ACC112 (cell line): ENCODE results near the gene PSMC2.
A peak's percentile ranks its signal among the peaks of the same experiment; 100 is the strongest.

Source experiments
- H2AFZ ChIP-seq: fragments of 200-600 bp; sonication (generic); one replicate; pipeline ENCODE4 v1.6.0; 2017; ENCODE audit warnings: antibody characterized with exemption, low read length; ENCODE audit not compliant: unreplicated experiment
- H3K27ac ChIP-seq: fragments of 200-600 bp; sonication (generic); 2 replicates; pipeline ENCODE4 v1.5.1; 2014; ENCODE audit warnings: low read depth, mild to moderate bottlenecking, antibody characterized with exemption, low read length, moderate library complexity
- H3K27me3 ChIP-seq: fragments of 200-600 bp; sonication (generic); 2 replicates; pipeline ENCODE4 v1.6.1; 2014; ENCODE audit warnings: mild to moderate bottlenecking, antibody characterized with exemption, low read length, moderate library complexity, mixed read lengths; ENCODE audit not compliant: insufficient read depth
- H3K36me3 ChIP-seq: fragments of 200-600 bp; sonication (generic); 2 replicates; pipeline ENCODE4 v1.6.1; 2016; ENCODE audit warnings: mild to moderate bottlenecking, antibody characterized with exemption, low read length, moderate library complexity, mixed read lengths; ENCODE audit not compliant: insufficient read depth
- H3K4me1 ChIP-seq: fragments of 200-600 bp; sonication (generic); one replicate; pipeline ENCODE4 v1.6.1; 2016; ENCODE audit warnings: low read length, mixed read lengths; ENCODE audit not compliant: insufficient read depth, unreplicated experiment, control insufficient read depth
- H3K4me3 ChIP-seq: fragments of 200-600 bp; sonication (generic); 2 replicates; pipeline ENCODE4 v1.5.1; 2014; ENCODE audit warnings: mild to moderate bottlenecking, low read depth, low read length
- H3K79me2 ChIP-seq: fragments of 200-600 bp; sonication (generic); one replicate; pipeline ENCODE4 v1.6.0; 2016; ENCODE audit warnings: low read length; ENCODE audit not compliant: control insufficient read depth, unreplicated experiment, insufficient read depth

The PSMC2 gene

DNA sequence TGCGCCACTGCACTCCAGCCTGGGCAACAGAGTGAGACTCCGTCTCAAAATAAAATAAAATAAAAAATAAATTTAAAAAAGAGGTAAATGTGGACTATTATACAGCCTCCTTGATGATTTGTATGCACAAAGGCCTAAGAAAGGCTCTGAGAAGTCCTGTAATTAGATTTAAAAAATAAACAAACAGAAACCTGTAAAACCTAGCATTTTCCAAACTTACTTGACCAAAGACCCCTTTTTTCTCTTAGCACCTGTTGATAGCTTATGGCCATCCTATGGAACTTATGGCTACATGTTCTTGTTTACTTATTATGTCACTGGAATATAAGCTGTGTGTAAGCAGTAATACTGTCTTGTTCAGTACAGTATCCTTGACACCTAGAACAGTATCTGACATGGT lies 8.6 kb upstream of the PSMC2 start:
- H3K79me2 ChIP-seq, result peaks cover 62% of the 10 kb centered on the region
- no peak overlapping the region for H3K27ac ChIP-seq
- peaks cover 15% of the 10 kb centered on the region for H3K4me1 ChIP-seq
- no peak overlapping the region for H3K4me3 ChIP-seq
- H3K27me3 ChIP-seq, result no peaks in the 10 kb centered on the region
- H3K36me3 ChIP-seq, result peaks cover 26% of the 10 kb centered on the region
- H2AFZ ChIP-seq, result no peak overlapping the region

DNA sequence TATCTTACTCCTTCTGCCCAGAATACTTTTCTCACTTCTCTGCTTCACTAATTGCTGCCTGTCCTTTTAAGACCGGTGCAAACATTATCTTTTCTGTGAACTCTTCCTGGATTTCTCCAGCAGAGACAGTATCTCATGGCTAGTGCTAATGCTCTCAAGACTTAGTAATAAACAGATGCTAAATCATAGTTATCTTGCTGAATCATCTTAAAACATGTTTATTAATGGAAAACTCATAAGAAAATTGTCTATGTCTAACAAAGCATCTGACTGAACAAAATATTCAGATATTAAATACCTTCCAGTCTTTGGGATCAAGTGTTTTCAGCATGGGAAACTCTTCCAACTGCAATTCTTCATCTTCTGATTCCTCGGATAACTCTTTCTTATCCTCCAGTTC lies 6.0 kb upstream of the PSMC2 start:
- Histone ChIP-seq H3K79me2 (peaks cover 69% of the 10 kb centered on the region), H3K27ac (no peak overlapping the region), H3K27me3 (no peaks in the 10 kb centered on the region), H2AFZ (no peak overlapping the region), H3K4me1 (peaks cover 16% of the 10 kb centered on the region), H3K36me3 (peaks cover 22% of the 10 kb centered on the region), H3K4me3 (peak overlapping the region; percentile 27; the same call in 1 of the 2 replicates)

DNA sequence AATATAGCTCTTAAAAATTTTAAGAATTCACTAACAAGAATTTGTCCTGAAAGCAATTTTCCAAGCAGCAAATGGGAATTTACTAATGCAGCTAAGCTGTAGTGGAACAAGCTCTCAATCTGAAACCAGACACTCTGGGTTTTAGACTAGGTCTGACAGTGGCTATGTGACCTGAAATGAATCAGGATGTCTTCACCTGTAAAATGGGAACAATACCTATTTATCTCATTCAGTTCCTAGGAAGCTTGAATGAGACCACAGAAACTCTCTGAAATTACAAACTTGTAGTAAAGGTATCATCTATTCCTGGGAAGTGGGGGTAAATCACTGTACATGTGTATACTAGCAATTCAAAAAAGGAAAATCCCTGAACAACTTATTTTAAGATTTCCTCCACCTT lies 4.1 kb upstream of the PSMC2 start:
- H3K4me1 ChIP-seq, result peaks cover 24% of the 10 kb centered on the region
- peak overlapping the region; percentile 92 for H3K4me3 ChIP-seq
- no peak overlapping the region for H2AFZ ChIP-seq
- no peak overlapping the region for H3K27ac ChIP-seq
- H3K36me3 ChIP-seq, result peaks cover 15% of the 10 kb centered on the region
- peaks cover 71% of the 10 kb centered on the region for H3K79me2 ChIP-seq
- H3K27me3 ChIP-seq, result no peaks in the 10 kb centered on the region

DNA sequence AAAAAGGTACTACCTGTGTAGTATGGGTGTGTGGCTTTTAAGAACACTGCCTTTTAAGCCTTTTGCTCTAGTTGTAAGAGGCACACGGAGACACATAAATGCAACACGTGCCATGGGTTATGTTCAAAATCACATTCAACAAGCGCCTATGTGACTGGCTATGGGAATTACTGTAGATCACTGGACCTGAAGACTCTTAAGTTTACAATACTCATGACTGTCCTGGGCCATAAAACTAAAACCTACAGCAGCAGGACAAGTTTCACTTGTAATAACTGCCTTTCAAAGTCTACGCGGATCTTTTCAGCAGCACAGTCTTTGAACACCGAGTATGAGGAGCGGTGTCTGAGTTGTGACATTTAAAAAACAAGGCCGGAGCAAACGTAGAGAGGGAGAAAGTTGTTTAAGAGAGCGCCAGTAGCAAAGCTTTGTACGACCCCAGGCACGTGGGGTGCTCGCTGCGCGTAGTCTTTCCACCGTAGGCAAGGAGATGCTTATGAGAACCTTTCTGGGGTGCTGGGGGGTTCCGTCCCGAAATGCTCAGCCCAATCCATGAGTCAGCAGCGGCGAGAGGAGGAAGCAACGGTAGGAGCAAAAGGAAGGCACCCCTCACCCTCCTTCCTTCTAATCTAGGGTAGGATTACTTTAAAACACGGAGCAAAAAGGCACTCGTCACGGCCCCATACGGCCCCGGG lies 3.5 kb upstream of the PSMC2 start:
- Histone ChIP-seq H3K79me2 (peaks cover 75% of the 10 kb centered on the region), H3K27me3 (no peaks in the 10 kb centered on the region), H2AFZ (peak overlapping the region; percentile 100), H3K36me3 (peaks cover 15% of the 10 kb centered on the region), H3K4me3 (peak overlapping the region; percentile 92), H3K27ac (peak overlapping the region; percentile 71), H3K4me1 (peaks cover 24% of the 10 kb centered on the region)

DNA sequence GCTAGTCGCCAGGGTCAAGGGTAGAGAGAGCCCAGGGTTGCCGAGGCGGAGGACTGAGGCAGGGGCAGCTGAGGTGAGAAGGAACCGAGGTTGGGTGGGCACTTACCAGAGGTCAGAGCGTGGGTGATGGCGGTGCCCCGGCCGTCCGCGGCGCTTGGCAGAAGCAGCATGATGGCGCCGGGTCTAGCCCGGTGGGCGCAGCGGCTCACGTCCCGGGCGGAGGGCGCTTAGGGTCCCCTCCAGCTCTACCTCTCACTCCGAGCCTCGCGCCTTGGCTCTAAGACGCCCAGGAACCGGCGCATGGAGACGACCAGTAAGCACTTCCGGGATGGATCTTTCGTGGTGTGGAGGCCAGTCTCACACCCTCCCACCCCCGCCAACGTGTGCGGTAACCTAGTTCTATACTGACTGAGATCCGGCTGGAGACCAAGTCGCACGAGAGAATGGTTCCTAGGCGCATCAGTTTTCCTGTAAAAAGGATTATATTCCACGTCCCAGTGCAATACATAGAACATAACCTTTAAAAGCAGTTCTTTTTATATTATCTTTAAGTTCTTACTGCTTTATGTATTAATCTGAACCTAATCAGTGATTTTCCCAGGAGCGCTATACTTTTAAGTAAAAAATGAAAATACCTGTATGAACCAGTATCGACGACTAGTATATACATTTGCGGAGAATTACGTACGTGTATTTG lies 2.8 kb upstream of the PSMC2 start, which contains the start of gene DNAJC2:
Gene DNAJC2, minus strand, starts transcription at position 315 of the 697 bp plus-strand sequence. Its CDS starts 145 bp downstream, at position 170.
- H3K4me1 ChIP-seq, result peaks cover 31% of the 10 kb centered on the region
- H2AFZ ChIP-seq, result peak within 1 kb of the TSS; percentile 100

DNA sequence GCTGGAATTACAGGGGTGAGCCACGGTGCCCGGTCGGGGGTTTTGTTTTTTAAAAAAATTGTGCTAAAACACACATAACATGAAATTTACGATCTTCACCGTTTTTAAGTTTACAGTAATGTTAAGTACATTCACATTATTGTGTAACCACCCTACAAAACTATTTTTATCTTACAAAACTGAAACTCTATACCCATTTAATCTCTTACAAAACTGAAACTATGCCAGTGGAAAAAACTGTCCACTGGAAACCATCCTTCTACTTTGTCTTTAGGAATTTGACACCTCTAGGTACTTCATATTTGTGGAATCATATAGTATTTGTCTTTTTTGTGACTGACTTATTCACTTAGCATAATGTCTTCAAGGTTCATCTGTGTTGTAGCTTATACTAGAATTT lies 1.0 kb upstream of the PSMC2 start:
- H3K36me3 ChIP-seq, result peaks cover 7% of the 10 kb centered on the region
- H3K79me2 ChIP-seq, result peaks cover 80% of the 10 kb centered on the region
- H3K4me1 ChIP-seq, result peaks cover 33% of the 10 kb centered on the region
- peak overlapping the region; percentile 96 for H3K4me3 ChIP-seq
- H3K27me3 ChIP-seq, result no peaks in the 10 kb centered on the region
- H2AFZ ChIP-seq, result peak overlapping the region; percentile 91
- H3K27ac ChIP-seq, result no peak overlapping the region

More for the DNA sequence above, 2.8 kb upstream of the PSMC2 start, which contains the start of gene DNAJC2:
- H3K27me3 ChIP-seq, result no peaks in the 10 kb centered on the region
- H3K79me2 ChIP-seq, result peaks cover 77% of the 10 kb centered on the region
- H3K36me3 ChIP-seq, result peaks cover 15% of the 10 kb centered on the region
- peak within 1 kb of the TSS; percentile 71 for H3K27ac ChIP-seq
- H3K4me3 ChIP-seq, result peak within 1 kb of the TSS; percentile 92

DNA sequence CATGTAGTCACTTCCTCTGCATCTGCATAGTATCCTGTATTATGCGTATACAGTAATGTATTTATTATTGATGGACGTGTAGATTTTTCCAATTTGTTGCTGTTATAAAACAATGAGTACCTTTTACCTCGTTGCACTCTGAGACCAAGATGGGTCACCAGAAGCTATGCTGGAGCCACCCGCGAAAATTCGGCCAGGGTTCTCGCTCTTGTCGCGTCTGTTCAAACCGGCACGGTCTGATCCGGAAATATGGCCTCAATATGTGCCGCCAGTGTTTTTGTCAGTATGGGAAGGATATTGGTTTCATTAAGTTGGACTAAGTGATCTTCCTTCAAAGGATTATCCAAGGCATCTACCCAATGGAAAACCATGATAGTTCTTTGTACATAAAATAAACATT lies 1.0 kb downstream of the PSMC2 start:
- Histone ChIP-seq H3K79me2 (peaks cover 80% of the 10 kb centered on the region), H3K36me3 (peaks cover 8% of the 10 kb centered on the region; the same call in 1 of the 2 replicates), H3K4me3 (peak overlapping the region; percentile 96), H3K27ac (no peak overlapping the region), H3K4me1 (peaks cover 22% of the 10 kb centered on the region), H3K27me3 (no peaks in the 10 kb centered on the region), H2AFZ (no peak overlapping the region)

DNA sequence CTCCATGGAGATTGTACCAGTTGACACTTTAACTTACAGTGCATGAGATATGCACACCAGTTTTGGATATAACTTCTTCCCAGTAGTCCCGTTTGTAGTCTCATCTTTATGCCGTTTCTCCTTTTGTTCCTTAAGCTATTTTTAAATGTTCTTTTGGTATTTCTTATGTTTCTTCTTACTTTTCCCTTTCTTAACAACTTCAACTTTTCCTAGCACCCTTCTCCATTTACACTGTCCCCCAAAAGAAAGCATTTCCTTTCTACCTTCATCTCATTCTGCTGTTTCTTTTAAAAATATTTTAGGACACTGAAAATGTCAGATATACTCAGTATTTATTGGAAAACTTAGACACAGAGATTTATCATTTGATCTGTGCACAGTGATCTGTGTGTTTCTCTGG lies 1.5 kb downstream of the PSMC2 start:
- no peaks in the 10 kb centered on the region for H3K27me3 ChIP-seq
- H3K4me1 ChIP-seq, result peaks cover 21% of the 10 kb centered on the region
- H2AFZ ChIP-seq, result no peak overlapping the region
- H3K79me2 ChIP-seq, result peaks cover 76% of the 10 kb centered on the region
- H3K4me3 ChIP-seq, result peak overlapping the region; percentile 96
- peaks cover 8% of the 10 kb centered on the region; the same call in 1 of the 2 replicates for H3K36me3 ChIP-seq
- no peak overlapping the region for H3K27ac ChIP-seq

DNA sequence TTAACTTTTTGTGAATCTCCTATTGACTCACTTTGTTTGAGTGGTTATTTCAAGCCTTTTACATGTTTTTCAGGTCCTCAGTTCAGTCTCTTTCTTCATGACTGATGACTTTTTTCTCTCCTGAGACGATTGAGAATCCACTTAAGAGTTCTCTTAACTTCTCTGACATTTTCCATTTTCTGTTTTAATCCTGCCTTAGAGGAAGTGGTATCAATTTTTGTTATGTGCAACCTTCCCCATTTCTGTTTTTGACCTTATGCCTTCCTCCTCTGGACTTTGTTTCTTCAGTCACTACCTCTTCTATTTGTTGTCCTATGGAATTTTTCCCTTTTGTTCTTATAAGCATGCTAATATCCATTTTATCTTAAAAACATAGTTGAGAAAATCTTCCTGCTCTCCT lies 2.4 kb downstream of the PSMC2 start:
- peak overlapping the region; percentile 96 for H3K4me3 ChIP-seq
- H2AFZ ChIP-seq, result no peak overlapping the region
- H3K36me3 ChIP-seq, result peaks cover 8% of the 10 kb centered on the region; the same call in 1 of the 2 replicates
- H3K79me2 ChIP-seq, result peaks cover 72% of the 10 kb centered on the region
- H3K27ac ChIP-seq, result no peak overlapping the region
- H3K27me3 ChIP-seq, result no peaks in the 10 kb centered on the region
- peaks cover 21% of the 10 kb centered on the region for H3K4me1 ChIP-seq

DNA sequence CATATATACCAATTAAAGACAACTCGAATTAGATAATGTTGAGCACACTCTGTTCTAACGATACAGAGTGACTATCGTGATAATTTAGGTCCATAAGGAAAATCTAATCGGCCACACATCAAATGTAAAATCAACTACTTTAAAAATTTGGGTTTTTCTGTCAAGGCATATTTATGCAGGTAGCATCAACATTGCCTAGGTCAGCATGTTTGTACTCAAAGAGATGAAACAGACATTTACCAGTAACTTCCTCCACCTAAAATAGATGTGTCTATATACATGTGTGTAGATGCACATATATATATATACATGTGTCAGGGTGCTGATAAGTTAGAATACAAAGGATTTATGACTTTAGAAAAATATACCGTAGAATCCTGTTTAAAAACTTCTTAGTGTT lies 22.0 kb downstream of the PSMC2 start:
- Histone ChIP-seq H3K79me2 (no peaks in the 10 kb centered on the region), H3K36me3 (peaks cover 38% of the 10 kb centered on the region), H2AFZ (no peak overlapping the region), H3K4me3 (no peak overlapping the region), H3K4me1 (no peaks in the 10 kb centered on the region), H3K27ac (no peak overlapping the region), H3K27me3 (no peaks in the 10 kb centered on the region)
